SK-N-SH treated with all-trans-retinoic acid at 6 μM for 48 hours (cell line): ENCODE measurements around the gene SORCS1.

ENCODE experiments used
- ATAC-seq: fragments of 200-7000 bp; cut with Tn5 transposase; 3 replicates; pipeline ENCODE4 v1.9.1; 2020; ENCODE audit warnings: mild to moderate bottlenecking, moderate library complexity
- ARNTL ChIP-seq: fragments of 450-650 bp; formaldehyde crosslinking; IDR thresholded peaks from 2 replicates; pipeline ENCODE4 v1.5.0; 2020; ENCODE audit warnings: low read depth, mild to moderate bottlenecking, moderate library complexity, borderline replicate concordance
- BACH2 ChIP-seq: fragments of 250-450 bp; sonication (Bioruptor Pico); IDR thresholded peaks from 2 replicates; pipeline ENCODE4 v1.9.0; 2021; ENCODE audit warnings: mild to moderate bottlenecking, borderline replicate concordance
- CSDC2 ChIP-seq: fragments of 250-450 bp; sonication (Bioruptor Pico); IDR thresholded peaks from 2 replicates; pipeline ENCODE4 v1.5.0; 2020; ENCODE audit warnings: mild to moderate bottlenecking, moderate library complexity
- ESRRG ChIP-seq: fragments of 250-450 bp; sonication (Bioruptor Pico); IDR thresholded peaks from 2 replicates; pipeline ENCODE4 v1.6.1; 2021; ENCODE audit warnings: mild to moderate bottlenecking
- GLIS3 ChIP-seq: fragments of 250-450 bp; sonication (Bioruptor Pico); IDR thresholded peaks from 2 replicates; pipeline ENCODE4 v1.5.0; 2020; ENCODE audit warnings: mild to moderate bottlenecking, moderate library complexity
- PPARA ChIP-seq: fragments of 250-450 bp; sonication (Bioruptor Pico); IDR thresholded peaks from 2 replicates; pipeline ENCODE4 v1.5.0; 2020; ENCODE audit warnings: mild to moderate bottlenecking, borderline replicate concordance
- RARB ChIP-seq: fragments of 250-450 bp; sonication (Bioruptor Pico); IDR thresholded peaks from 2 replicates; pipeline ENCODE4 v1.8.0; 2021; ENCODE audit warnings: mild to moderate bottlenecking, moderate library complexity
- SNAI2 ChIP-seq: fragments of 250-450 bp; sonication (Bioruptor Pico); IDR thresholded peaks from 2 replicates; pipeline ENCODE4 v1.5.0; 2020; ENCODE audit warnings: mild to moderate bottlenecking, moderate library complexity
- TCF4 ChIP-seq: fragments of 250-450 bp; sonication (Bioruptor Pico); IDR thresholded peaks from 2 replicates; pipeline ENCODE4 v1.8.0; 2021; ENCODE audit warnings: mild to moderate bottlenecking, moderate library complexity, borderline replicate concordance
- ZC3H10 ChIP-seq: fragments of 250-450 bp; sonication (Bioruptor Pico); IDR thresholded peaks from 2 replicates; pipeline ENCODE4 v1.5.1; 2021; ENCODE audit warnings: mild to moderate bottlenecking, moderate library complexity
- ZFP3 ChIP-seq: fragments of 250-450 bp; sonication (Bioruptor Pico); IDR thresholded peaks from 2 replicates; pipeline ENCODE4 v1.5.0; 2020; ENCODE audit warnings: mild to moderate bottlenecking, moderate library complexity
- ZFP30 ChIP-seq: fragments of 450-650 bp; formaldehyde crosslinking; IDR thresholded peaks from 2 replicates; pipeline ENCODE4 v1.5.0; 2022; ENCODE audit warnings: mild to moderate bottlenecking, moderate library complexity
- ZNF565 ChIP-seq: fragments of 450-650 bp; formaldehyde crosslinking; conservative IDR thresholded peaks from 2 replicates; pipeline ENCODE4 v1.5.0; 2020; ENCODE audit warnings: low read depth, mild to moderate bottlenecking, moderate library complexity
- ZNF70 ChIP-seq: fragments of 450-650 bp; formaldehyde crosslinking; IDR thresholded peaks from 2 replicates; pipeline ENCODE4 v1.5.0; 2020; ENCODE audit warnings: mild to moderate bottlenecking, moderate library complexity
- ZNF8 ChIP-seq: fragments of 450-650 bp; formaldehyde crosslinking; IDR thresholded peaks from 2 replicates; pipeline ENCODE4 v1.5.0; 2020; ENCODE audit warnings: mild to moderate bottlenecking, moderate library complexity
- TF ChIP-seq, protein P1 (sequence below): fragments of 250-450 bp; sonication (Bioruptor Pico); IDR thresholded peaks from 2 replicates; pipeline ENCODE4 v1.5.1; 2021; ENCODE audit warnings: mild to moderate bottlenecking, moderate library complexity
- TF ChIP-seq, protein P2 (sequence below): fragments of 250-450 bp; sonication (Bioruptor Pico); IDR thresholded peaks from 2 replicates; pipeline ENCODE4 v1.8.0; 2020; ENCODE audit warnings: mild to moderate bottlenecking, moderate library complexity, borderline replicate concordance
- TF ChIP-seq, protein P3 (sequence below): fragments of 250-450 bp; sonication (Bioruptor Pico); IDR thresholded peaks from 2 replicates; pipeline ENCODE4 v1.5.1; 2020; ENCODE audit warnings: low read depth, mild to moderate bottlenecking, moderate library complexity
- TF ChIP-seq, protein P4 (sequence below): fragments of 250-450 bp; sonication (Bioruptor Pico); IDR thresholded peaks from 2 replicates; pipeline ENCODE4 v1.8.0; 2021; ENCODE audit warnings: low read depth, mild to moderate bottlenecking, moderate library complexity, borderline replicate concordance

The SORCS1 gene

DNA sequence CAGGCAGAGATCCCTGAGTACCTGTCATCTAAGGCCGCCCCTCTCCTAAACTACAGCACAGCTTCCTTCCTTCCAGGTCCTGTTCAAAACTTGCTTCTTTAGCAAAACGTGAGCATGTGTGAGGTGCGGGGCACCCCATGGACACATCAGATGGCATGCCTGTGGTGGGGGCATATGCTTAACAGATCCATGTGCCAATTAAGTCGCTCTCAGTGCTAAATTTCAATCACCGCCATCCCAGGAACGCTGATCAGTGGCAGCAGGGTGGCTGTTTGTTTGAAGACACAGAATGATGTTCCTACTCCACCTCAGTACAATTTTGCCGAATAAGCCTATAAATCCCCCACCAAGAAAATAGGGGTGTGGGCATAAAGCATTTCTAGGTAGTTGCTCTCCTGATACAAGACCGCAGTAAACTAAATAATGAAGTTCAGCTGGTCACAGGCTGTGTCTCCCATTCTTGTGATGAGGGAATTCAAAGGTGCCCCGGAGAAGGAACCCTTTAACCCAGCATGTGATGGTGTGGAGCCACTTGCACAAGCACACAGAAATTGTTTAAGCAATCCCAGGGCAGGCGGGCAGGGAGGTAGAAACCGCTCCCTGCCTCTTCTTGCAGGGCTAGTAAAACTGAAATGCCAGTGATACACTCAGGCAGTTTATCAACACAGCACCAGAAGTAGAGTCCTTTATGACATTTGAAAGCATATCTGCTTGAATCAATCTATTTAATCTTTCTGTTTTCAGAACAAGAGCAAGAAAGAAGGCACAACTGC lies 205.7 kb downstream of the SORCS1 start:
- no peak for ATAC-seq
- TF ChIP-seq PPARA (CRISPR knock-in tag) (no peak), ZFP30 (no peak), CSDC2 (CRISPR knock-in tag) (no peak), ZC3H10 (no peak), TCF4 (CRISPR knock-in tag) (no peak), ESRRG (CRISPR knock-in tag) (no peak), ZNF70 (CRISPR knock-in tag) (no peak), GLIS3 (CRISPR knock-in tag) (no peak), BACH2 (CRISPR knock-in tag) (no peak), ZNF565 (CRISPR knock-in tag) (no peak), SNAI2 (CRISPR knock-in tag) (no peak), RARB (CRISPR knock-in tag) (no peak), ZFP3 (CRISPR knock-in tag) (no peak), ZNF8 (CRISPR knock-in tag) (no peak), ARNTL (CRISPR knock-in tag) (no peak)
- TF ChIP-seq, protein P1, sequence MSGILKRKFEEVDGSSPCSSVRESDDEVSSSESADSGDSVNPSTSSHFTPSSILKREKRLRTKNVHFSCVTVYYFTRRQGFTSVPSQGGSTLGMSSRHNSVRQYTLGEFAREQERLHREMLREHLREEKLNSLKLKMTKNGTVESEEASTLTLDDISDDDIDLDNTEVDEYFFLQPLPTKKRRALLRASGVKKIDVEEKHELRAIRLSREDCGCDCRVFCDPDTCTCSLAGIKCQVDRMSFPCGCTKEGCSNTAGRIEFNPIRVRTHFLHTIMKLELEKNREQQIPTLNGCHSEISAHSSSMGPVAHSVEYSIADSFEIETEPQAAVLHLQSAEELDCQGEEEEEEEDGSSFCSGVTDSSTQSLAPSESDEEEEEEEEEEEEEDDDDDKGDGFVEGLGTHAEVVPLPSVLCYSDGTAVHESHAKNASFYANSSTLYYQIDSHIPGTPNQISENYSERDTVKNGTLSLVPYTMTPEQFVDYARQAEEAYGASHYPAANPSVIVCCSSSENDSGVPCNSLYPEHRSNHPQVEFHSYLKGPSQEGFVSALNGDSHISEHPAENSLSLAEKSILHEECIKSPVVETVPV (CRISPR knock-in tag): no peak
- TF ChIP-seq, protein P2, sequence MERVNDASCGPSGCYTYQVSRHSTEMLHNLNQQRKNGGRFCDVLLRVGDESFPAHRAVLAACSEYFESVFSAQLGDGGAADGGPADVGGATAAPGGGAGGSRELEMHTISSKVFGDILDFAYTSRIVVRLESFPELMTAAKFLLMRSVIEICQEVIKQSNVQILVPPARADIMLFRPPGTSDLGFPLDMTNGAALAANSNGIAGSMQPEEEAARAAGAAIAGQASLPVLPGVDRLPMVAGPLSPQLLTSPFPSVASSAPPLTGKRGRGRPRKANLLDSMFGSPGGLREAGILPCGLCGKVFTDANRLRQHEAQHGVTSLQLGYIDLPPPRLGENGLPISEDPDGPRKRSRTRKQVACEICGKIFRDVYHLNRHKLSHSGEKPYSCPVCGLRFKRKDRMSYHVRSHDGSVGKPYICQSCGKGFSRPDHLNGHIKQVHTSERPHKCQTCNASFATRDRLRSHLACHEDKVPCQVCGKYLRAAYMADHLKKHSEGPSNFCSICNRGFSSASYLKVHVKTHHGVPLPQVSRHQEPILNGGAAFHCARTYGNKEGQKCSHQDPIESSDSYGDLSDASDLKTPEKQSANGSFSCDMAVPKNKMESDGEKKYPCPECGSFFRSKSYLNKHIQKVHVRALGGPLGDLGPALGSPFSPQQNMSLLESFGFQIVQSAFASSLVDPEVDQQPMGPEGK: no peak
- TF ChIP-seq, protein P3, sequence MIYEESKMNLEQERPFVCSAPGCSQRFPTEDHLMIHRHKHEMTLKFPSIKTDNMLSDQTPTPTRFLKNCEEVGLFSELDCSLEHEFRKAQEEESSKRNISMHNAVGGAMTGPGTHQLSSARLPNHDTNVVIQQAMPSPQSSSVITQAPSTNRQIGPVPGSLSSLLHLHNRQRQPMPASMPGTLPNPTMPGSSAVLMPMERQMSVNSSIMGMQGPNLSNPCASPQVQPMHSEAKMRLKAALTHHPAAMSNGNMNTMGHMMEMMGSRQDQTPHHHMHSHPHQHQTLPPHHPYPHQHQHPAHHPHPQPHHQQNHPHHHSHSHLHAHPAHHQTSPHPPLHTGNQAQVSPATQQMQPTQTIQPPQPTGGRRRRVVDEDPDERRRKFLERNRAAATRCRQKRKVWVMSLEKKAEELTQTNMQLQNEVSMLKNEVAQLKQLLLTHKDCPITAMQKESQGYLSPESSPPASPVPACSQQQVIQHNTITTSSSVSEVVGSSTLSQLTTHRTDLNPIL (CRISPR knock-in tag): no peak
- TF ChIP-seq, protein P4, sequence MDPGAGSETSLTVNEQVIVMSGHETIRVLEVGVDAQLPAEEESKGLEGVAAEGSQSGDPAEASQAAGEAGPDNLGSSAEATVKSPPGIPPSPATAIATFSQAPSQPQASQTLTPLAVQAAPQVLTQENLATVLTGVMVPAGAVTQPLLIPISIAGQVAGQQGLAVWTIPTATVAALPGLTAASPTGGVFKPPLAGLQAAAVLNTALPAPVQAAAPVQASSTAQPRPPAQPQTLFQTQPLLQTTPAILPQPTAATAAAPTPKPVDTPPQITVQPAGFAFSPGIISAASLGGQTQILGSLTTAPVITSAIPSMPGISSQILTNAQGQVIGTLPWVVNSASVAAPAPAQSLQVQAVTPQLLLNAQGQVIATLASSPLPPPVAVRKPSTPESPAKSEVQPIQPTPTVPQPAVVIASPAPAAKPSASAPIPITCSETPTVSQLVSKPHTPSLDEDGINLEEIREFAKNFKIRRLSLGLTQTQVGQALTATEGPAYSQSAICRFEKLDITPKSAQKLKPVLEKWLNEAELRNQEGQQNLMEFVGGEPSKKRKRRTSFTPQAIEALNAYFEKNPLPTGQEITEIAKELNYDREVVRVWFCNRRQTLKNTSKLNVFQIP: no peak

DNA sequence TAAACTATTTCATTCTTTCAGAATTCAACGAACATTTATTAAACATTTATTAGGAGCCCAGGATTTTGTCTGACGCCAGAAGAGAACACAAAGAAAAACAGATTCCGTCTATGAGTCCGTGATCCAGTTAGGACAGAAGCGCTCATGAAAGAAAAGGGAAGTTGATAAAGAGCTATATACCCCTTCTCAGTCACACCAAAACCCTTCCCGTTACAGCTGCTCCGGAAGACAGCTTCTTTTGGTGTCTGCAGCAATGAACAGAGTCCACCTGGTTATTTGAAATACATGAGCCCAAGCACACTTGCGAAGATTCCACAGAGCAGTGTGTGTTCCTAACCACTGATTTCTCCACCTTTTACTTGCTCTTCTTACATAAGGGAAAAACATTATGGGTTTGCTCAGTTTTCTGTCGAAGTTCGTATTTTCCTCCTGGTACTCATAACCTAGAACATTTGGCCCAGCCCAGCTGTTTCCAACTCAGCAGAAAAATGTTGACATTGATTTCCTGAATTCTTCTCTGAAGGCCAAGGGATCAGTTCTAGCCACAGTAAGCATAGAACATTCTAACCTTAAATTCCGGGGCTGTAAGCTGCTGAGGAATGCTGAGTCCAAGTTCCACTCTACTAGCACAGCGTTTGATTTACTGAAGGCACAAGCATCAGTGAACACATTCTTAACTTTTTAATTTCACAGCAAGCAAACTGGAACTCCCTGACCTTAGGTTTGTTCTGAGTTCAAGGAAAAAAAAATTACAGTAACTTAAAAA lies 206.5 kb downstream of the SORCS1 start:
- TF ChIP-seq GLIS3 (CRISPR knock-in tag): no peak
- TF ChIP-seq, protein P4: no peak
- no peak for TF ChIP-seq ZFP3 (CRISPR knock-in tag)
- no peak for TF ChIP-seq PPARA (CRISPR knock-in tag)
- TF ChIP-seq ZNF70 (CRISPR knock-in tag): no peak
- no peak for TF ChIP-seq RARB (CRISPR knock-in tag)
- TF ChIP-seq, protein P3 (CRISPR knock-in tag): no peak
- TF ChIP-seq SNAI2 (CRISPR knock-in tag): no peak
- TF ChIP-seq TCF4 (CRISPR knock-in tag): no peak
- TF ChIP-seq ZC3H10: no peak
- TF ChIP-seq ARNTL (CRISPR knock-in tag): no peak
- TF ChIP-seq ZFP30: no peak
- no peak for TF ChIP-seq ESRRG (CRISPR knock-in tag)
- TF ChIP-seq BACH2 (CRISPR knock-in tag): no peak
- ATAC-seq: no peak
